Spleen (tissue), 7 donors: Measurements from ENCODE around the gene PLCB2.

ENCODE experiments used
- CTCF ChIP-seq, 11 experiments: fragments of 200-600 bp in 7 of 11; fragments of 450-650 bp in 4 of 11; sonication (generic) in 4 of 11; IDR thresholded peaks in 8 of 11; conservative IDR thresholded peaks in 3 of 11; 1 replicate in 7 of 11; 2 replicates in 4 of 11; pipeline versions ENCODE4 v1.4.0 to v1.8.0; 2016 to 2021; ENCODE audit warnings: antibody characterized with exemption in 11 of 11, inconsistent platforms in 4 of 11, mild to moderate bottlenecking in 1 of 11
- POLR2A ChIP-seq, 3 donors: fragments of 450-650 bp; IDR thresholded peaks; one replicate each; pipeline ENCODE4 v1.5.1; 2017; ENCODE audit warnings: antibody characterized with exemption in 3 of 3, mild to moderate bottlenecking in 1 of 3
- donor health status: DM: no; HTN: no; CAD: no; lungs with moderate emphysema.
- donor health status: DM: no; HTN: no; CAD: no.
- donor health status: DM: no; HTN: no; CAD: no.

GRCh38 chr15:40283615-40284300 lies 24.0 kb downstream of the PLCB2 start:
- TF ChIP-seq CTCF (IDR thresholded peaks at IDR 0.05 in 8 of 11, conservative IDR thresholded peaks at IDR 0.05 in 3 of 11) (no peak), POLR2A (IDR thresholded peaks at IDR 0.05) (no peak)
